ENCODE results near the gene FASLG. TPM values are rescaled to one million over a fixed set of nuclear protein-coding genes. Genes with fewer than 3 reads are reported as not detected.

Gene FASLG
- total RNA-seq, 1 donor: not detected

- no peak overlapping the region for H3K4me3 ChIP-seq (ENCODE audit: low read depth, low read length)
- DNase-seq (ENCODE audit: low read depth): peak; percentile 53
- TF ChIP-seq CTCF (IDR thresholded peaks at IDR 0.05; ENCODE audit: insufficient read depth, low read length): no peak
Observed at GRCh38 chr1:172673761-172674160, 14.9 kb downstream of the FASLG start.

GRCh38 chr1:172674831-172675613, 16.1 kb downstream of the FASLG start:
- peak; percentile 83 for DNase-seq (ENCODE audit: low read depth)
- no peak for TF ChIP-seq CTCF (IDR thresholded peaks at IDR 0.05; ENCODE audit: insufficient read depth, low read length)
- H3K4me3 ChIP-seq (ENCODE audit: low read depth, low read length): no peak overlapping the region

- no peak overlapping the region for H3K4me3 ChIP-seq (ENCODE audit: low read depth, low read length)
- DNase-seq (ENCODE audit: low read depth): no peak
- TF ChIP-seq CTCF (IDR thresholded peaks at IDR 0.05; ENCODE audit: insufficient read depth, low read length): no peak
Observed at GRCh38 chr1:172679000-172679772, 20.3 kb downstream of the FASLG start.

- DNase-seq (ENCODE audit: low read depth): no peak
- TF ChIP-seq CTCF (IDR thresholded peaks at IDR 0.05; ENCODE audit: insufficient read depth, low read length): no peak
- H3K4me3 ChIP-seq (ENCODE audit: low read depth, low read length): no peak overlapping the region
Observed at GRCh38 chr1:172680244-172680643, 21.3 kb downstream of the FASLG start.

GRCh38 chr1:172680733-172681275, 21.9 kb downstream of the FASLG start:
- DNase-seq (ENCODE audit: low read depth): no peak
- no peak for TF ChIP-seq CTCF (IDR thresholded peaks at IDR 0.05; ENCODE audit: insufficient read depth, low read length)
- no peak overlapping the region for H3K4me3 ChIP-seq (ENCODE audit: low read depth, low read length)

- no peak for TF ChIP-seq CTCF (IDR thresholded peaks at IDR 0.05; ENCODE audit: insufficient read depth, low read length)
- no peak overlapping the region for H3K4me3 ChIP-seq (ENCODE audit: low read depth, low read length)
- no peak for DNase-seq (ENCODE audit: low read depth)
Observed at GRCh38 chr1:172682812-172683211, 23.9 kb downstream of the FASLG start.

Measured in fibroblast of the aortic adventitia (primary cell).